GM19035 (cell line): ENCODE results near the gene STK40.

Experiments used
- ATAC-seq: cut with Tn5 transposase; IDR thresholded peaks from one replicate; pipeline ENCODE4 v1.9.1; 2021; ENCODE audit not compliant: unreplicated experiment

Gene STK40

GRCh38 chr1:36377791-36378492 lies 7.8 kb downstream of the STK40 start:
- ATAC-seq, result no peak

- no peak for ATAC-seq
These were observed 13.1 kb downstream of the STK40 start for GRCh38 chr1:36372617-36373016.

GRCh38 chr1:36369061-36369861 lies 16.5 kb downstream of the STK40 start:
- no peak for ATAC-seq

GRCh38 chr1:36367798-36368197 lies 17.9 kb downstream of the STK40 start:
- ATAC-seq, result no peak

- ATAC-seq, result no peak
These were observed 18.7 kb downstream of the STK40 start for GRCh38 chr1:36367066-36367465.

GRCh38 chr1:36366091-36366661 lies 19.5 kb downstream of the STK40 start:
- no peak for ATAC-seq

GRCh38 chr1:36365381-36365780 lies 20.3 kb downstream of the STK40 start:
- ATAC-seq, result no peak

DNA sequence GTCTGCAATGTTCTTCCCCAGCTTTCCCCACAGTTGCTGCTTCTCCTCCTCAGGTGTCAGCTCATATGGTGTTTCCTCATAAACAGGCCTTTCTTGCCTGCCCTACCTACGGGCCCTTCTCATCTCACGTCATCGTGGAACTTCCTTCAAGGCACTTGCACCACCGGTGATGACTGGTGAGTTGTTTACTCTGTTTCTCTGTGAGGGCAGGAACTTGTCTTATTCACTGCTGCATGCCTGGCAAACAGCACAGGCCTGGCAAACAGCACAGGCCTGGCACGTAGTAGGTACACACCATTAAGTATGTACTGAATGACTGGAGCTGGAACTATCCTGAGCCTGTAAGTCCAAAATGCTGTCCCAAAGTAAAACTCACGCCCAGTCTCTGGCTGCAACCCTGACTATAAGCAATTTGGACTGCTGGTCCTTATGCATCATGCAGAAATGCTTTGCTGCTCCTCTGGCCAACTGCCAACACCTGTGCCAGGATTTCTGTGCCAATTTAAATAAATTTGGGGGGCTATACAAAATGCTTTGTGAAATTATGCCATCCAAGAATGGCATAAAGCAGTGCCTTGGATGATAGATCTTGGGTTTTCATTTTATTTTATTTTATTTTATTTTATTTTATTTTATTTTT lies 25.7 kb downstream of the STK40 start:
- ATAC-seq, result no peak

DNA sequence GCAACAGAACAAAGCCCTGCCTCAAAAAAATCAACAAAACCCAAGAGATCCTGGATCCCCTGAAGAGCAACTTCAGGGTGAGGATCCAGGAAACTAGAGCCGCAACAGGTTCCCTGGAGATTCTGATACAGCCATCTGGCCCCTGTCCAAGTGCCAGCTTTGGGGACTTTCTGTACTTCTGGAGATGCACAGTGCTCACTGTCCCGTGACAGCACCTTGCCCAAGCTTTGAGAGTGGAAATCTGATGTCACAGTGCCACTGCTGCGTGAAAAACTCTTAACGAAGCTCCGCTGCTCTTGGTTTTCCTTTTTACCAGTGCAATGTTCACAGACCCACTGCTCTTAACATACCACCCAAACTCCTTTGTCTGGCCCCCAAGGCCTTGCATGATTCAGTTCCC lies 26.3 kb downstream of the STK40 start:
- ATAC-seq, result no peak

GRCh38 chr1:36358514-36359084 lies 27.1 kb downstream of the STK40 start:
- no peak for ATAC-seq

GRCh38 chr1:36355811-36356210 lies 29.9 kb downstream of the STK40 start:
- ATAC-seq, result no peak

DNA sequence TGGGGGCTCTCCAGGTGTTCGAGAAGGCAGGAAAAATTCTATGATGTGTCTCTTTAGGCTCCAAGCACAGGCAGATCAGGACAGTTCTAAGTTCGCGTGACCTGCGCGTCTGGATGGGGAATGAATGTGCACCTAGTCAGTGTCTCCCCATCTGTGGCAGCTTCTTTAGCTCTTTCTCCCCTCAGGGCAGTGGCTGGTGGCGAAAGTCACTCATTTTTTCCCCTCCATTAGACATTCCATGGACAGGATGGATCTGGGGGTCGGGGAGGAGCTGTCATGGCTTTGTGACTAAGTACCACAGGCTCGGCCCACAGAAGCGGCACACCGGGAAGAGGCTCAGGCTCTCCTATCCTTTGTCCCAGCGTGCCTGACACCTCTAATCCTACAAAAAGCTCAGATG lies 31.2 kb downstream of the STK40 start:
- ATAC-seq, result no peak

DNA sequence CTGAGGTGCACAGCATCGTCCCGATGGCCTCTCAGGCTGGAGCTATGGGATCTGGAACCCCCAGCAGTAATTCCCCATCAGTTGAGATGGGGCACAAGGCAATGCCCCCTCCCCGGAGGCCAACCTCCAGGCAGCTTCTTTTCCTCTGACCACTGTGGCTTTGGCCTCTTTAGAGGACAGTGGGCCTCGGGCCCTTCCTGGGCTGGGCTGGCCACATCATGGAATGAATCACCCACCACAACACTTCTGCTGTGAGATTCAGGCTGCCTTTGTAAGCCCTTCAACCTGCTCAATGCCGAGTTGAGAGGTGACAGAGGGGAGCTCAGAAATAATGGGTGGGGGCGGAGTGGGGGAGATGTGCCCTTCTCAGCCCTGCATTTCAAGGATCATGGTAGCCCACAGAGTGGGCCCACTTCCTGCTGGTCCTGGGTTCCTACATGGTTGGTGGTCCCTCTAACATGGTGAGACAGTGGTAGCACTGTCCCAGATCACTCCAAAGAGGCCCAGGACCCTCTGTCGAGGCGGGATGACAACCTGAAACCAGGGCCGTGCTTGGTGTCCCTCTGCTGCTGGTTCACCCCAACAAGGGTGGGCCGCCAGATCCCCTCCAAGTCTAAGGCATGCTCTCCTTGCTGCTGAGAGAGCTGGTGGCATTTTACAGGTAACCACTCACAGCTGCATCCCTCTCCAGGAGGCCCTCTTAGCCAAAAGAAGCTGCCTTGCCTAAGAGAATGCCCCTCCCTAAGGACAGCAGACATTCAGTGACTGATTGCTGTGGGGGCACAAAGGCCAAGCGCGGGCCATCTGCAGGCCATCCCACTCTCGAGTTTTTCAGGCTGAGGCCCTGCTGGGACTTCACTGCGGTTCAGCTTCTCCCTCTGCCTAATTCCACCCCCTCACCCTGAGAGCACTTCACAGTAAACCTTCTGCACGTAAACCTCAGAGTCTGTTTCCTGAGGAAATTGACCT lies 32.5 kb downstream of the STK40 start:
- ATAC-seq, result no peak

- no peak for ATAC-seq
These were observed 33.4 kb downstream of the STK40 start for GRCh38 chr1:36352125-36352909.

- no peak for ATAC-seq
These were observed 34.3 kb downstream of the STK40 start for GRCh38 chr1:36351227-36351977.

DNA sequence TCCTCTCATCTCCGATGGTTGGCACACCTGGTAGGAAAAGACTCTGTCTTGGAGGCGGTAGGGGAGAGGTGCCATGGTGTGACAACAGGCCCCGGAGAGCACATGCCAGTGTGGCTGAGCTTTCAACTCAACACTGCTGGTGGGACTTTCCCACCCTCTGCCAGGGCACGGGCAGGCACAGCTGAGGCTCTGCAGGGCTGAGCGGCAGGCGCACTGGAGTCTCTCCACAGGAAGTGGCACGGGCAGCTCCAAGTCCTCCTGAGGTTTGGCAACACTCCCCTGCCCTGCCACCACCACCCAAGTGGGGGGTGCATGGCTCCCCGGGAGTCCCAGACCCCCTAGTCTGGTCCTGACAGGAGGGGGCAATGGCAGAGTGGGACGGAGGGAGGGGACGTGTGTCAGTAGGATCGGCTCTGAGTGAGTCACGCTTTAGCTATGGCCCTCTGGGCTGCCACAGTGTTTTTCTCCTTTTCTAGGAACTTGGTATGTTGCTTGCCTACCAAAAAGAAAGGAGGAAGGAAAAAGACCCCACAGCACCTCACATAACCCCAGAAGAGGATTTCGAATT lies 35.0 kb downstream of the STK40 start:
- ATAC-seq, result no peak

DNA sequence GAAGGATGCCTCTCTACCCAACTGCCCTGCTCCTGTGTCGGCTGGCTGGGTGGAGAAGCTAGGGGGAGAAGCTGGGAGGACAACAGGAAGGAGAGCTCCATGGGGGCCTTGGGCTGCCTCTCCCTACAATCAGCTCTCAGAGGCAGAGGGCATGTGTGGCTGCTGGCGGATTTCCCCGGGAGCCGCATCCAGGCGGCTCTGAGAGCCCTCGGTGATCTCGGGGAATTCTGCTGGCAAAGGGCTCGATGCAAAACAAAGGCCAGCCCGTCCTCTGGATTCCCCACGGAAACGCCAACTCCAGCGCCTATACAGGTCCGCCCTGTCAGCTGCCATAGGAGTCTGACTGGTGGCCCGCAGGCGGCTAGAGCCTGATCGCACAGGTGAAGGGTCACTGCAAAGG lies 35.9 kb downstream of the STK40 start:
- ATAC-seq, result no peak

DNA sequence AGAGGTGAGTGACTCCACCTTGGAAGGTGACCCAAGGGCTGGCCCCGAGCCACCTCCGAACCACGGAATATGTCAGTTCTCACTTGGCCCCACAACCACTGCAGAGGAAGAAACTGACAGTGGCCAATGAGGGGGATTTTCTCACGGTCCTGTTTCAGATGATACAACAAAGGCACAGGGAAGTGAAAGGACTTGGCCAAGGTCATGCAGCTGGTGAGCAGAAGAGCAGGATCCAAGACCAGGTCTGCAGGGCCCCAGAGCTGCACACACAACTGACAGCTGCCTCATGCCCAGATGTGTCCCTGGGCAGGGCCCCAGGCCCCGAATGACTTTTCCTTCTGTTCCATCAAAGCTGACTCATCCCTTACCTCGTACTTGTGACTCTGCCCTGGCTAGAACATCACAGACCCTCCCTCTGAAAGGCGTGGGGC lies 36.5 kb downstream of the STK40 start:
- ATAC-seq, result no peak
